Activated B cell treated with CpG ODN at 0.5 μM for 24 hours (primary cell): Measurements from ENCODE around the gene MT1B. TPM values are rescaled to one million over a fixed set of nuclear protein-coding genes. Genes with fewer than 3 reads are reported as not detected.

ENCODE experiments used
- ATAC-seq: fragments of 200-7000 bp; cut with Tn5 transposase; one replicate; pipeline ENCODE4 v1.10.0; 2021; ENCODE audit warnings: low read depth, mild to moderate bottlenecking, moderate library complexity
- CTCF ChIA-PET: fragments of 350-600 bp; sonication (Branson Sonifier 250); formaldehyde crosslinking; loops from one replicate; lab custom pipeline; 2021; ENCODE audit warnings: antibody characterized with exemption; lab: Charles Lee
- POLR2A ChIA-PET: fragments of 350-600 bp; sonication (Branson Sonifier 250); formaldehyde crosslinking; loops from one replicate; lab custom pipeline; 2021; ENCODE audit warnings: antibody characterized with exemption; lab: Charles Lee
- DNase-seq: peaks from one replicate; pipeline ENCODE4 v3.0.0; 2022
- H3K27ac Mint-ChIP-seq: one replicate; pipeline ENCODE4 v1.8.0; 2020; ENCODE audit warnings: mixed read lengths
- H3K27me3 Mint-ChIP-seq: one replicate; pipeline ENCODE4 v1.8.0; 2021; ENCODE audit warnings: mixed read lengths
- H3K36me3 Mint-ChIP-seq: one replicate; pipeline ENCODE4 v1.8.0; 2021; ENCODE audit warnings: low read depth, mixed read lengths
- H3K4me1 Mint-ChIP-seq: one replicate; pipeline ENCODE4 v1.8.0; 2021; ENCODE audit warnings: mixed read lengths
- H3K4me3 Mint-ChIP-seq: one replicate; pipeline ENCODE4 v1.8.0; 2020; ENCODE audit warnings: mild to moderate bottlenecking, mixed read lengths
- H3K9me3 Mint-ChIP-seq: one replicate; pipeline ENCODE4 v1.8.0; 2020; ENCODE audit warnings: mixed read lengths
- CTCF ChIP-seq: fragments of 200-600 bp; IDR thresholded peaks from one replicate; pipeline ENCODE4 v1.8.0; 2022; ENCODE audit warnings: antibody characterized with exemption, mild to moderate bottlenecking
- intact Hi-C: fragments of 100-400 bp; cut with micrococcal nuclease; formaldehyde crosslinking; loops from one replicate; pipeline ENCODE4 v1.15.1; 2024
- total RNA-seq: library from RNA; stranded (reverse); gene quantifications from 2 replicates; pipeline ENCODE4 v1.2.3, GENCODE V29; 2022

The MT1B gene
- total RNA-seq, 1 donor from 2014 or later, result not detected

GRCh38 chr16:56635441-56635967 is 16.2 kb upstream of the MT1B start:
- Mint-ChIP-seq H3K27ac (no peak overlapping the region), H3K9me3 (no peaks in the 10 kb centered on the region), H3K4me3 (no peak overlapping the region), H3K27me3 (peaks cover 61% of the 10 kb centered on the region), H3K36me3 (no peaks in the 10 kb centered on the region), H3K4me1 (peaks cover 31% of the 10 kb centered on the region)
- CTCF ChIA-PET, result no interaction called here
- DNase-seq (no peak), ATAC-seq (no peak)
- TF ChIP-seq CTCF, result no peak
- POLR2A ChIA-PET, result no interaction called here
- intact Hi-C loops, result loop anchor here (10.0 kb wide), 1 partner anchor 299 kb away; the partner anchor contains the start of gene HERPUD1

DNA sequence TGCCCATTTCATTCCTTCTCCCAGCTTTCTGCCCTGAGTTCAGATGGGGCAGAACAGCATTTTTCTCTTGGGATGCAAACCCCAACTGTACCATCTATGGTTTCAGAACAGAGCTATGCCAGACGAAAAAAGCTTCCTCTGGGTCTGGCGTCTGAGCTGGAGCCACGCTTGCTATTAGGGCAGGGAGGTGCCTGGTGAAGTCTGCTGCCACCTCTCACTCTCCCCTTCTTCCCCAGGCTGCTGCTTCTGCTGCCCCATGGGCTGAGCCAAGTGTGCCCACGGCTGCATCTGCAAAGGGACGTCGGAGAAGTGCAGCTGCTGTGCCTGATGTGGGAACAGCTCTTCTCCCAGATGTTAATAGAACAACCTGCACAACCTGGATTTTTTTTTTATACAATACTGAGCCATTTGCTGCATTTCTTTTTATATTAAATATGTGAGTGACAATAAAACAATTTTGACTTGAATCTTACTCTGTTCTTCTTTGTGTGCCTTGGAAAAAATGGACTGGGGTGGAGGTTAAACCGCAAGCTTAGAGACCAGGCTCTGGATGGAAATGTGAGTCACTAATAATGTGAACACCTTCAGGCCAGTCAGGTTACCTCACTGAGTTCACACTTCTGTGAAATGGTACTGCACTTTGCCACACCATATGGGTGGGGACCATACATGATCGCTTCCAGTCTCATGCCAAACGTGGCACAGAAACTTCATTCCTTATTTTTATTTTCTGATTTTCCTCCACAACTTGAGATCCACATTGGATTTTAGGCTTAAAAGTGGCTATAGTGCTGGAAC is 14.9 kb upstream of the MT1B start:
- ATAC-seq, result no peak
- H3K27me3 Mint-ChIP-seq, result peaks cover 69% of the 10 kb centered on the region

DNA sequence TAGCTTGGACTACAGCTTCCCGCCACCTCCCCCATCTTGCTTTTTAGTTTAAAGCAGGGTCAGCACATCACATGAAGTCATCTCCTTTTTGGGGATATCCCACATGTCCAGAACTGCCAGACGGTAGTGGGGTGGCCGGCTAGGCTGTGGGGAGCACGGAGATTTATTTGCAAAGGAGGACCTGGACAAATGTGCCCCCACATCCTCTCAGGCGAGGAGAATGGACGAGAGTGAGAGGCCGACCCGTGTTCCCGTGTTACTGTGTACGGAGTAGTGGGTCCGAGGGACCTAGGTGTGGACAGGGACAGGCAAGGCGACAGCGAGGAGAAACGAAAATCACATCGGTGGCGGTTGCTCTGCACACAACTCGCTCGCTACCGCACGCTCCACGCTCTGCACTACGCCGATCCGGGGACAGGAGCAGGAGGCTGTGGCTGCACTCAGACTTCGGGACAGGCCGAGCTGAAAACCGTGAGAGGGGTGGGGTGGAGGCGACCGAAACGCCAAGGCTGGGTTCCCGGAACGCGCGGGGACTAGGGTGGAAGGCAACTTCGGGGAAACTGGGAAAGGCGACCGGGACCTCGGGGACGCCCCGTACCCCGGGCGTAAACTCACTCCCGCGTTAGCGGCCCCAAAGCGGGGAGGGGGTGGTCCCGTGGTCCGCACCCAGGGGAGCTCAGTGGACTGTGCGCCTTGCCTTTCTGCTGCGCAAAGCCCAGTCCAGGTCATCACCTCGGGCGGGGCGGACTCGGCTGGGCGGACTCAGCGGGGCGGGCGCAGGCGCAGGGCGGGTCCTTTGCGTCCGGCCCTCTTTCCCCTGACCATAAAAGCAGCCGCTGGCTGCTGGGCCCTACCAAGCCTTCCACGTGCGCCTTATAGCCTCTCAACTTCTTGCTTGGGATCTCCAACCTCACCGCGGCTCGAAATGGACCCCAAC is 13.6 kb upstream of the MT1B start, which contains the start of gene MT1A:
Gene MT1A, plus strand, starts transcription at position 853 of the 937 bp plus-strand sequence. Its CDS starts 73 bp downstream, at position 926.
- no peaks in the 10 kb centered on the region for H3K9me3 Mint-ChIP-seq
- TF ChIP-seq CTCF, result no peak
- H3K4me3 Mint-ChIP-seq, result peak within 1 kb of the TSS; percentile 41
- CTCF ChIA-PET, result no interaction called here
- H3K27me3 Mint-ChIP-seq, result peaks cover 72% of the 10 kb centered on the region
- peaks cover 20% of the 10 kb centered on the region for H3K4me1 Mint-ChIP-seq
- no peaks in the 10 kb centered on the region for H3K36me3 Mint-ChIP-seq
- intact Hi-C loops, result loop anchor here (10.0 kb wide), 1 partner anchor 297 kb away; the partner anchor contains the start of gene HERPUD1
- DNase-seq (no peak), ATAC-seq (no peak)
- H3K27ac Mint-ChIP-seq, result no peak within 1 kb of the TSS
- POLR2A ChIA-PET, result no interaction called here

More for the DNA sequence above, 14.9 kb upstream of the MT1B start:
- CTCF ChIA-PET, result no interaction called here
- no peak overlapping the region for H3K4me3 Mint-ChIP-seq
- intact Hi-C loops, result loop anchor here (10.0 kb wide), 1 partner anchor 298 kb away; the partner anchor contains the start of gene HERPUD1
- no peak overlapping the region for H3K27ac Mint-ChIP-seq
- POLR2A ChIA-PET, result no interaction called here
- peaks cover 22% of the 10 kb centered on the region for H3K4me1 Mint-ChIP-seq
- DNase-seq, result no peak
- TF ChIP-seq CTCF, result no peak
- H3K9me3 Mint-ChIP-seq, result no peaks in the 10 kb centered on the region
- no peaks in the 10 kb centered on the region for H3K36me3 Mint-ChIP-seq

DNA sequence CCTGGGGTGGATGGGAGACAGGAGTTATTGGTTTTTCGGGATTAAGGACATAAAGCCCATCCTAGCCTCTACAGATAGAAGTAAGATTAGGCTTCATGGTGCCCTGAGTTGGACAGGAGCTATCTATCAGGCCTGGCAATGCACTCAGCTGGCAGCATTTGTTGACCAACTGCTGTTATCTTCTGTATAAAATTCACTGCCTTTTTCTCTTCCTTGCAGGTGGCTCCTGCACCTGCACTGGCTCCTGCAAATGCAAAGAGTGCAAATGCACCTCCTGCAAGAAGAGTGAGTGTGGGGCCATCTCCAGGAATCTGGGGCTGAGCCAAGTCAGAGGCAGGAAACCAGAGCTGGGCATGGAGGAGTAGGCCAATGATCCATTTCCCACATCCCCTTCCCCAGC is 12.6 kb upstream of the MT1B start:
- no peak overlapping the region for H3K4me3 Mint-ChIP-seq
- no peak for TF ChIP-seq CTCF
- H3K9me3 Mint-ChIP-seq, result no peaks in the 10 kb centered on the region
- H3K36me3 Mint-ChIP-seq, result no peaks in the 10 kb centered on the region
- CTCF ChIA-PET, result no interaction called here
- intact Hi-C loops, result loop anchor here (10.0 kb wide), 1 partner anchor 296 kb away; the partner anchor contains the start of gene HERPUD1
- POLR2A ChIA-PET, result interaction anchor here (0.7 to 2.4 kb wide), 2 partner anchors 9 to 15 kb away, joined by 4 to 5 read pairs; no protein-coding TSS in a partner anchor
- H3K4me1 Mint-ChIP-seq, result peaks cover 28% of the 10 kb centered on the region
- peaks cover 69% of the 10 kb centered on the region for H3K27me3 Mint-ChIP-seq
- DNase-seq (no peak), ATAC-seq (no peak)
- H3K27ac Mint-ChIP-seq, result no peak overlapping the region
